COLO668 (cell line): ENCODE data around the gene SDK2.
"Not testable (repeated sequence)": the region's sequence is repeated elsewhere in the genome, so short reads cannot be mapped to it uniquely, and the experiment has no call there.

ENCODE experiments used
- DNase-seq: peaks from one replicate; lab custom pipeline; 2025; ENCODE audit not compliant: unreplicated experiment; lab: John Stamatoyannopoulos, UW

Gene SDK2

DNA sequence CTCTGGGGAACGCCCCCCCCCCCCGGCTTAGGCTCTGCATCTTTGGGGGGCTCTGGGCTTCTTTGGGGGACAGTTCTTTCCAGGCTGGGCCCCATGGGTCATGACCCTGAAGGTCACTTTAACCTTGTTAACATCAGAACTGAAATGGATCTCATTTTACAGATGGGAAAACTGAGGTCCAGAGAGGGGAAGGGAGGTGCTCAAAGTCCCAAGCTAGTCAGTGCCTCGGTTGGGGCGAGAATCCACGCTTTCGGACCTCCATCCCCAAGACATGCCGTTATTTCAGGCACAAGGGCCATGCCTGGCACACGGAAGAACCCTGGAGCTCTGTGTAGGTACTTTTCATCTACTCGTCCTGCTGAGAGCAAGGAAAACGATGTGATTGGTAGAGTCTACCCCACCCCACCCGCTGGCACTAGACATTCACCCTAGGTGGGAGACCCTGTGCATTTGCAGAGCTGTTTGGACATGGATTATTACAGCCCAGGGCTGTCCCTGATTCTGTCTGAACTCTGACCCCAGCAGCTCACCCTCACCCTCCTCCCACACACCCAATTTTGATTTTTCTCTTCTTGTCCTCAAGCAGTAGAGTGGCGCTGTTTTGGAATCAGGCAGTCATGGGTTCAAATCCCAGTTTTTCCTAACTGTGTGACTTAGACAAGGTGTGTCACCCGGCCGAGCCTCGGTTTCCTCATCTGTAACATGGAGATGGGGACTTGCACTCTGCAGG lies 177.4 kb downstream of the SDK2 start:
- no peak for DNase-seq

DNA sequence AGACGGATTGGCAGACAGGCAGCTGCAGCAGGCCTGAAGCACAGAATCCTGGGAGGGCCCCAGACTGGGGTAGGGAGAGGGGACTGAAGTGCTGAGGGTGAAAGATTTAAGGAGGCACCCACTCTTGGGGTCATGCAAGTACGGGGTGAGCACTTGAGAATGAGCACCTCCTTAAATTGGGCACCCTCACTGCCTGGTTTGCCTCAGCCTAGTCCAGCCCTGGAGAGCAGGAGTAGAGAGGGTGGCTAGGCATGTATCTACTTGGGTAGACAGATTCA lies 178.4 kb downstream of the SDK2 start:
- DNase-seq = no peak

DNA sequence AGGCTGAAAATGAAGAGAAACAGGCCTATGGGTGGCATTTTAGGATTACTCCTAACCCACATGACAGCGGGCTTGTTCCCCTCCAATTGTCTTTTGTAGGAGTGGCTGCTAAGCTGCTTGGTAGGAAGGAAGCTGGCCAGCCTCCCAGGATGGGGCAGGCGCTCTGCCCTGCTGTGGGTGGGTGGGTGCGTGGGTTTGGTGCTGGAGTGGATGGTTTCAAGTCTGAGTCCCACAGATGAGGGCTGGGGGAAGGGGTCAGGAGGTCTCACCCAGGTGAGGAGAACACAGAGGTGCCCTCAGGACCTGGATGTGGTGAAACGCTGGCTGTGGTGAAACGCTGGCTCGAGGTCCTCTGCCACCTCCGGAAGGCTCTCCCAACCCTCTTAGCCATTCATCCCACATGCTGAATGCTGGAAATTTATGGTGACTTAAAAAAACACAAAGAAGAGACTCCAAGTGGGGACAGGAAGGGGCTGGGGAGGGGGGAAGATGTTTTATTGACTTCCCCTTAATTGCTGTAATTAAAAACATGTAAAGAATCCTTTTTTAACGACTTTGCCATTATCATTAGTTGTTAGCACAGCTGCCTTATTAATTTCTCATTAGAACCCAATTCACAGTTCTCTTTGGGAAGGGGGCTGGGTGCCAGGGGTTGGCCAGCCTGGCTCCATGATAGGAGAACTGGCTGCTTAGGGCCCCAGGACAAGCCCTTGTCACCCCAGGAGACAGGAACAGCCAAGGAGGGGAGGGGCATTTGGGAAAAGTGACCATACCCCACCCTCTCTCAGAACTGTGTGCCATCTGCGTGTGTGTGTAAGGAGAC lies 178.9 kb downstream of the SDK2 start:
- DNase-seq = no peak

DNA sequence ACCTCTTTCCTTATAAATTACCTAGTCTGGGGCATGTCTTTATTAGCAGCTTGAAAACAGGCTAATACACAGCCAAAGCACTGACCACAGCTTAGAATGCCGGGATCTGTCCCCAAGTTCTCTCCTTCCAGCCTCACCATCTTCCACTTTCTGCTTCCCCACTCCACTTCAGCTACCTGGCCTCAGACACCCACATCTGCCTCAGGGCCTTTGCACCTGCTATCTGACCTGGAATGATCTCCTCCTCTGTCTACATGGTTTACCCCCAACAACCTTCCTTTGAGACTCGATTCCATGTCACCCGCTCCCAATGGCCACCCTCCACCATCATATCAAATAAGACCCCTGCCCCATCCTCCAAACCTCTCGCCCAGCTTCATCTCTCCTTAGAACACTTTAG lies 179.8 kb downstream of the SDK2 start:
- DNase-seq = no peak

DNA sequence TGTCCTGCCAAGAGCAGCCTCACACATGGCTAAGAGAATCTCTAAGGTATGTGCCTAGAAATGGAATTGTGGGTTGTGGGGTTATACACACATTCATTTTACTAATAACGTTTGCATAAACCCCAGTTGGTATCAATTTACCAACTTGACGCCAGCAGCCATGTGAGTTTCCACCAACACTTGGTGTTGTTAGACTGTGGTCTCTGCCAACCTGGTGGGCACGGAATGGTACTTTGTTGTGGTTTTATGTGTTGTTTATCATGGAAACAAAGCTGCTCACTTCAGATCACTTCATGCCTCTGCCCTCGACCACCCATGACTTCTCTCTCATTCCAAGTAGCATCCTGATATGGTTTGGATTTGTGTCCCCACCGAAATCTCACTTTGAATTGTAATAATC lies 180.4 kb downstream of the SDK2 start:
- DNase-seq = peak; percentile 18

DNA sequence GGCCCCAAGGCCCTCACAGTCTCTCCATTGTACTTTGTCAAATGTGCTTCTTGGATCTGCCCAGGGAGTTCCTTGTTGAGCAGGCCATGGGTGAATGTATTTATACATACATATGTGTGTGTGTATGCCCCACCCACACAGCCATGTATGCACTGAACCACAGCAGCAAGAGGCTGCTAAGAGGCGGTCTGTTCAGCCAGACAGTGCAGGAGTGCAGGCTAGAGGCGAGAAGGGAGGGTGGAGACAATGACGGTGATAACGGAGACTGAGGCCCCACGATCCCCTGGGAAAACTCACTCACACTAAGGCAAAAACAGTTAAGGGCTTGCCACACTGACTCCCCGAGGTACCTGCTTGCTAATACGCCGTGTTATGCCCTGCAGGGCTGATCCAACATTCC lies 181.4 kb downstream of the SDK2 start:
- peak; percentile 39 for DNase-seq

DNA sequence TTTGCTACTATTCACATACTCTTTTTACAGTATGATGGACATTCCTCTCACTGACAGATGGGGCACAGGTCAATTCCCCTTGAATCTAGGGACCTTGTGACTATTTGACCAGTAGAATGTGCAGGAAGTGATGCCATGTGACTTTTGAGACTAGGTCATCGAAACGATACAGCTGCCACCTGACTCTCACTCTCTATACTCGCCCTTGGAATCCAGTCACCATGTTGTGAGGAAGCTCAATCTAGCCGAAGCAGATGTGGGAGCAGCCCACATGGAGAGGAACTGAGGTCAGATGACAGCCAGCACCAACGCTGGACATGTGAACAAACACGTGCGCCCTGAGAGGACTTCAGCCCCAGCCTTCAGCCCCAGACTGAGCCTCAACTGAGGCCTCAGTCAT lies 184.3 kb downstream of the SDK2 start:
- DNase-seq = no peak

DNA sequence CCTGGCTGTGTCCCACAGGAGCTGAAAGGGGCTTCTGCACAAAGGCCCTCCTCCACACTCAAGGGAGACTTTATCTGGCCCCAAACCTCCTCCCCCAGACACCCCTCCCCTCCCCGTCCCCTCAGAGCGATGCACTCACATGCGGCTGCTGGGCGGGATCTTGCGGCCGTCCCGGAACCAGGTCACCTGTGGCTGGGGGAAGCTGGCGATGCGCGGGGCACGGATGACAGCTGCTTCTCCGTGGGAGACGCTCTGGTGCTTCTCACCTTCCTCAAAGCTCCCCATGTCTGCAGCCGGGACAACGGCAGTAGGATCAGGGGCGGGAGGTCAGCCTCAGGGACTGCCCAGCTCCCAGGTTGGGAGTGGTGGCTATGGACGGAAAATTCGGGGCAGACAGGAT lies 188.5 kb downstream of the SDK2 start:
- DNase-seq = no peak

DNA sequence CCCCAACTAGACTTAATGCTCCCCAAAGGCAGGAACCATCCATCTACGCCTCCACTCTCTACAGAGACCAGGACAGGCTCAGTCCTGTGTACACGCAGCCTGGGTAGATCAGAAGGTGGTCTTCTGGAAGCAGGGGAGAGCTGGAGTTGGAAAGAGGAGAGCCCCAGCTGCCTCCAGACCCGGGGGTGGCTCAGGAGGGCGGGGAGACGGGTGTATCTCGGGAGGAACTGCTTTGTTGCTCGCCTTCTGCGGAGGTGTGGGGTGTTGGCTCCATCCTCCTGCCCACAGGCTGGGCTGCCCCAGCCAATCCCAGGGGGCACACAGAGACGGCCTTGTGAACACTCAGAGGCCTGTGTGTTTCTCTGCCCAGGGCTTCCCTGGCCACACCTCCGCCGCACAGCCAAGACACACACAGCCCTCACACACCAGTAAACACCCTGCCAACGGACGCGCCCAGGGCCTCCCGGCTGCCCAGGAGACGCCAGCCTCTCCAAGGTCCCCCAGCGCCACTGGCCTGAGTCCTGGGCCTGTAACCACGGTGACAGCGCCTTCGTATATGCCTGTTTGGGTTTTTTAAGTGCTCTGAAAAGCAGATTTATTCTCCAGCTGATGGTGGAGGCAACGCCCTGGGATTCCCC lies 189.1 kb downstream of the SDK2 start:
- no peak for DNase-seq

DNA sequence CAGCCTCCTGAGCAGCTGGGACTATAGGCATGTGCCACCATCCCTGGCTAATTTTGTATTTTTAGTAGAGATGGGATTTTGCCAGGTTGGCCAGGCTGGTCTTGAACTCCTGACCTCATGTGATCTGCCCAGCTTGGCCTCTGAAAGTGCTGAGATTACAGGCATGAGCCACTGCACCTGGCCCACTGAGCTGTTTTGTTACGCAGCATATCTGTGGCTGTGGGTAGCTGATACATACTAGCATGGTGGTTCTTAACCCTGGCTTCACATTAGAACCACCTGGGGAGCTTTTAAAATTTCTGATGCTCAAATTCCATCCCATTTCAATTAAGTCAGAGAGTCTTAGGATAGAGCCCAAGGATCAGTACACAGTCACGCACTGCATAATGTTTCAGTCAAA lies 190.8 kb downstream of the SDK2 start:
- not testable (repeated sequence) for DNase-seq

DNA sequence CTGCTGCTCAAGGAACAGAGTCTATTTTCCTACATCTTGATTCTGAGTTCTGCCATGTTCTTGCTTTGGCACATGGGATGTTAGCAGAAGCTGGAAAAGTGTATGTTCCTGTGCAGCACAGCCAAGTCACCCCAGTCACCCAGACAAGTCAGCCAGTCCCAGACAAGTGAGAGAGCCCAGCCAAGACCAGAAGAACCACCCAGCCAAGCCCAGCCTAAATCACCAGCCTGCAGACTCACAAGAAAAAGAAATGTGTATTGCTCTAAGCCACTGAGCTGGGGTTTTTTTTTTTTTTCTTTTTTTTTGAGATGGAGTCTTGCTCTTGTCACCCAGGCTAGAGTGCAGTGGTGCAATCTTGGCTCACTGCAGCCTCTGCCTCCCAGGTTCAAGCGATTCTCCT lies 191.2 kb downstream of the SDK2 start:
- DNase-seq = no peak

DNA sequence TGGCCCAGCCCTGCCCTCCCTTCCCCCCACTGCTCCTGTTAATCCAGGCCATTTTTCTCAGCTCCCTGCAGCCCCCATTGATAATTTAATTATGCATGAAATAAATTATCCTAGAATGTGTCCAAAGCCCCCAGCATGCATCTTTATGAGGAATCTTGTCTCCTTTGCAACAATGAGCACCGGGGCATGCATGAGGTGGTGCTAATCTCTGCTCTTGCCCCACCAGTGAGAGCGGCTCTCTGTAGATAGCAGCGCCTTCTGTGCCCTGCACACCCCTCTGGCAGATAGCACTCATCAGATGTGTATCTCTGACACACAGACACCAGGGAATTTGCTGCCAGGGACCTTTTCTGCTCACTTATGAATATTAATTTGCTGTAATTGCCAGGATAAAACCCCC lies 192.2 kb downstream of the SDK2 start:
- no peak for DNase-seq

DNA sequence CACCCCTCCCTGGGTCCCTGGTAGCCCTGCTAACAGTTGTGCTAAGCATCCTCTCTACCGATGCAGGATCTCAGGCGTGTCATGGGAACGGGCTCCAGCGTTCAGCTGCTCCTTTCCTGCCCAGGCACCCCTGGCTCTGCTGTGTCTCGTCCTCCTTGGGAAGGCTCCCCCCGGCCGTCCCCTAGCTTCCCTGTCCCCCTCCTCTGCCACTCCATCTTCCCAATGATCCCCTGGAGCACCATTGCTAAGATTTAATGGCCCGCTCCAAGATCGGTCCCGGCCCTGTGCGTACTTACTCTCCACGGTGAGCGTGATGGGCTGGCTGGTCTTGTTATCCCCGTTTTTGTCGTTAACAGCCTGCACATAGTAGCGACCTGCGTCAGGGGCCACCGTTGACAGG lies 196.9 kb downstream of the SDK2 start:
- no peak for DNase-seq

DNA sequence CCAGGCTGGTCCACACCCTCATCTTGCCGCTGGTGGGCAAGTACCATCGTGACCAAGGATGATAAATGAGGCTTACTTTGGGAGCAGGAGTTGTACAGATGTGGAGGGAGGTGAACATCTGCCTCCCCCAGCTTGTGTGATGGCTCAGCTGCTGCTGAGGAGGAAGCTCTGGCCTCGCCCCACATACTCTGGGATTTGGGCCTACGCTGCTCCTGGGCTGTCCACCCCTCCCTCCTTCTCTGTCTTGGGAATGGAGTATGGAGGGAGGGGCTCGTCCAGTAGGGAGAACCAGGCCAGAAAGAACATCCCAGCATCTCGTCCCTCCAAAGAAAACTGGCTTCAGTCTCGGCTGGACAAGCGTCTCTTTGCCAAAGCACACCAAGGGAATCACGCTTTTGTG lies 197.6 kb downstream of the SDK2 start:
- no peak for DNase-seq

DNA sequence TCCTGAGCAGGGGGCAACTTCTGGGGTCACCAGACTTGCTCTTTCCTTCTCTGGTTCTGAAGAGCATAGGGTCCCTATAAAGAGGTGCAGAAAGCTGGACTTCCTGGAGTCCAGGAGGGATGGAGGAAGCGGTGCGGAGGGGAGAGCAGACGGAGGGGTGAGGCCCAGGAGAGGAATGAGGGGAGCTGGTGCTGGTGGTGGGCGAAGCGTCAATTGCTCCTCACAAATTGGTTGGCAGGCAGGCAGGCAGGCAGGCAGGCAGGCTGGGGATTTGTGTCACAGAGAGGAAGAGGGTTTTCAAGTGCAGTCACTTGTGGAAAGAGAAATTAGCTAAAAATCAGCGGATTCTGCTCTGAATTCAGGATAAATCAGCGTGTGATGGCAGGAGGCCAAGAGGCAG lies 198.8 kb downstream of the SDK2 start:
- DNase-seq = no peak

DNA sequence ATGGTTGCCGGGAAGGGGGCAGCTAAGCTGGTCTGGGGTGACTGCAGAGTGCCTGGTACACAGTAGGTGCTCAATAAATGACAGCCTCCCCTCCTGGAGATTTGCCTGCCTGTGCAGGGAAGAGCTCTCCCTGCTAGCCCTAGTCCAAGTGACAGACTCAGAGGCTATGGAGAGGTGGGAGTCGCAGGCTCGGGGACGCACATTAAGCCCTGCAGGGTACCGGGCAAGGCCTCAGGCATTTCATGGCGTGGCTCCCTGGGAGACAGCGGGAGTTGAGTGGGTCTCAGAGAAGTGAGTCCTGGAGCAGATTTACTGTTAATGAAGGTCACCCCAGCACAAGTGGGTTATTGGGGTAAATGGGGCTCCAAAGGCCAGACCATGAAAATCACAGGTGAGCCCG lies 200.2 kb downstream of the SDK2 start:
- DNase-seq = no peak

DNA sequence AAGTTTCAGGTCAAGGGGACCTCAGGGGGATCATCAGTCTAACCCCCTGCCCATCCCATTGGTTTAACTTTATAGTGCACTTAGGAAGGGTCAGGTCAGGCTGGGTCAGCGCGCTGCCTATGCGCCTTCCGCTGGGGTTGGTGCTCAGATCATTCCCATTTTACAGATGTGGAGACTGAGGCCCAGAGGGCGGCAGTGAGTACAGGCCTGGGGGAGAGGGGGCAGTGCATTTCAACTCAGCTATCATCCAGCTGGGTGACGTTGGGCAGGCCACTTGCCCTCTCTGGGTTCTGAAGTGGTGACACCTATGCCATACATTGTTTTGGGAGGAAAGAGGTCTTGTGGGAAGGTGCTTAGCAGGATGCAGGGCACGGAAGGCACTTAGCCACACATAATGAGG lies 204.6 kb downstream of the SDK2 start:
- no peak for DNase-seq

DNA sequence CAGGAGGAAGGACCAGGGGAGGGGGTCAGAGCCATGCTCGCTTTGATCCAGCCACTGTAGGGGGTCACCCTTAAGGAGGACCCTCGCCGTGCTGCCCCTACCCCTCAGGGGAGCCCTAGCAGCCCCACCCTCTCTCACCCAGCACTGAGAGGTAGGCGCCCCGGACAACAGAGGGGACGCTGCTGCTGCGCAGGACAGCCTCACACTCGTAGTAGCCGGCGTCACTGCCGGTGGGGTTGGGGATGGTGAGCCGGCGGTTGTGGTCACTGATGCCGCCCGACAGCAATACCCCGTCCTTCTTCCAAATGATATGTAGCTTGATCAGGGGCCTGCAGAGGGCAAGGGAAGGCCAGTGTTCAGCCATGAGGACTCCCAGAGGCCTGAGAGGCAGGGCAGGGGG lies 206.4 kb downstream of the SDK2 start:
- no peak for DNase-seq

DNA sequence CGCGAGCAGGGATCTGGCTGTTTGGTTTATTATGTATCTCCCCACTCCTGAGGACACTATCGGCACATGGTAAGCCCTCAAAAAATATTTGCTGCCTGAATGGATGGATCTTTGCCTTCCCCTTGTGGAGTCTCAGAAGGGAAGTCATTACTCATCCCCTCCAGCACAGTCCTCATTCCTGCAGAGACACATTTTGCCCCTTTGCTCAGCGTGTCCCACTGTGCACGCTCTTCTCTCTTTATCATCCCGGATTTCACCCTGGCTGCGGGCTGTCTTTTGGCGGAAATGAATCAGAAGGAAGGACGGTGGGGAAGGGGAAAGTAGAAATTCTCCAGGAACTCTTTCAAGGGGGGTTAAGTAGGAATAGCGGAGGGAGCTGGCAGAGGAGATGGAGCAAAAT lies 207.3 kb downstream of the SDK2 start:
- no peak for DNase-seq

DNA sequence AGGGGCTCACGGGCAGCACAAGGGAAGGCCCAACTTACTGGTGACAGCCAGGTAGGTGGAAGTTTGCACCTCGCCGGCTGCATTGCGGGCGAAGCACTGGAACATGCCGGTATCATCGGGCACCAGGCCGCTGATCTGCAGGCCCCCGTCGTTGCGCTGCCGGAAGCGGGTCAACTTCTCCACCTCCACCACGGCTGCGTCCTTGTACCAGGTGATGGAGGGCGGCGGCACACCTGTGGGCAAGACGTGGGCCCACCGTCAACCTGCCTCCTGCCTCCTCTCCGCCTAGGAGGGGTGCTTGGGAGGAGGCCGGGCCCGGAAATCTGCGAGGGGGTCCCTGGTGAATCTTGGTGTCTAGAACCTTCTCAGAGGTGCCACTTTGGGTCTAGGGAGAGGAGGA lies 208.8 kb downstream of the SDK2 start:
- no peak for DNase-seq

DNA sequence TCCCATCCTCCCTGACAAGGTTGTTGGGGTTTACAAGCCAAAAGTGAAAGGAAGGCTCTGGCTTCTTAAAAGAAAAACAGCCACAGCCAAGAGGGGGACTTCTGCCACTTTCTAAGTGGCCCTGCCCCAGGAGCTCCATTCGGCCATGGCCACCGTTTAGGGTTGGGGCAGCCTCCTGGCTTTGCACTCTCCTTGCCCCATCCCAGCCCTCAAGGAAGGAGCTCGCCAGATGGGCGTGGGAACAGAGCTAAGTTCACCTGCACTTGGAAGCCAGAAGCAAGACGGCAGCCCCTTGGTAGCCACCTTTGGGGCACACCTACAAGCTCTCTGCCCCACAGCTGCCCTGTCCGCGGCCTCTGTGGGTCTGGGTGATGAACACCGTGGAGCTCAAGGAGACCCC lies 210.1 kb downstream of the SDK2 start:
- DNase-seq = no peak

DNA sequence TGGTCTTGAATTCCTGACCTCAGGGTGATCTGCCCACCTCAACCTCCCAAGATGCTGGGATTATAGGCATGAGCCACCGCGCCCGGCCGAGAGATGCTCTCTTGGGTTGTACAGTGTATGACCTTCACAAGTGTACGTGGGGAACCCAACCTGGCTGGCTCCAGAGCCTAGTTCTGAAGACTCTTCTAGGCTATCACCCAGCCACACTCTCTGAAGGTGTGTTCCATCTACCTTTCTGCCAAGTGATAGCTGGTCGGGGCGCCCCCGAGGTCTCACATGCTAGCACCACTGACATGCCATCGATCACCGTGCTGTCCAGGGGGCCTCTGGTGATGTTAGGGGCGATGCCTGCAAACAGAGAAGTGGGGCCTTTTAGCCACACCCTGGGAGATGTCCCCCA lies 210.7 kb downstream of the SDK2 start:
- DNase-seq = no peak
